H1 (cell line): ENCODE results near the gene ACMSD.

Experiments used
- CEBPB ChIP-seq: IDR thresholded peaks from 2 replicates; pipeline ENCODE4 v1.6.1; 2012; ENCODE audit warnings: low read depth, low read length
- CTCF ChIP-seq, 3 experiments: IDR thresholded peaks; 1 replicate in 2 of 3; 2 replicates in 1 of 3; pipeline versions ENCODE4 v1.5.1 to v1.6.1; 2011; ENCODE audit warnings: low read length in 3 of 3, mild to moderate bottlenecking in 3 of 3, inconsistent platforms in 2 of 3, low read depth in 1 of 3, moderate library complexity in 1 of 3; ENCODE audit not compliant: insufficient read depth in 1 of 3; ENCODE audit errors: control extremely low read depth in 1 of 3
- EZH2 ChIP-seq: fragments of 200-600 bp; sonication (generic); IDR thresholded peaks from 2 replicates; pipeline ENCODE4 v1.7.1; 2012; ENCODE audit warnings: low read depth, mild to moderate bottlenecking, moderate library complexity, low read length, inconsistent platforms; ENCODE audit not compliant: severe bottlenecking
- HDAC6 ChIP-seq: IDR thresholded peaks from one replicate; pipeline ENCODE4 v1.7.1; 2012; ENCODE audit warnings: low read depth, mild to moderate bottlenecking, inconsistent platforms, low read length, moderate library complexity
- PHF8 ChIP-seq: fragments of 200-600 bp; sonication (generic); conservative IDR thresholded peaks from 2 replicates; pipeline ENCODE4 v1.7.1; 2012; ENCODE audit warnings: low read depth, mild to moderate bottlenecking, inconsistent platforms, low read length, moderate library complexity
- POLR2A ChIP-seq, 2 experiments: IDR thresholded peaks; 1 replicate in 1 of 2; 2 replicates in 1 of 2; pipeline ENCODE4 v1.6.1; 2011; ENCODE audit warnings: low read depth in 2 of 2, low read length in 2 of 2, mild to moderate bottlenecking in 2 of 2; ENCODE audit errors: control extremely low read depth in 1 of 2
- TF ChIP-seq, protein P1 (sequence below): IDR thresholded peaks from 2 replicates; pipeline ENCODE4 v1.6.1; 2012; ENCODE audit warnings: inconsistent platforms

- TF ChIP-seq EZH2: no peak
- TF ChIP-seq POLR2A (IDR thresholded peaks at IDR 0.05; ENCODE audit: control extremely low read depth in 1 of 2, low read depth in 2 of 2, low read length in 2 of 2): no peak
- TF ChIP-seq CEBPB: no peak
- no peak for TF ChIP-seq CTCF (IDR thresholded peaks at IDR 0.05; ENCODE audit: control extremely low read depth in 1 of 3, insufficient read depth in 1 of 3, low read depth in 1 of 3, low read length in 3 of 3)
- no peak for TF ChIP-seq PHF8
- TF ChIP-seq, protein P1, sequence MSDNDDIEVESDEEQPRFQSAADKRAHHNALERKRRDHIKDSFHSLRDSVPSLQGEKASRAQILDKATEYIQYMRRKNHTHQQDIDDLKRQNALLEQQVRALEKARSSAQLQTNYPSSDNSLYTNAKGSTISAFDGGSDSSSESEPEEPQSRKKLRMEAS: no peak
- no peak for TF ChIP-seq HDAC6
These were observed 46.0 kb downstream of the ACMSD start for GRCh38 chr2:134884435-134884834.
